Colonic mucosa (tissue), 4 donors: Measurements from ENCODE around the gene GRM7. TPM values are rescaled to one million over a fixed set of nuclear protein-coding genes. Genes with fewer than 3 reads are reported as not detected.
"Not testable (repeated sequence)": the region's sequence is repeated elsewhere in the genome, so short reads cannot be mapped to it uniquely, and the experiment has no call there.

ENCODE experiments used
- DNase-seq: peaks from one replicate; pipeline ENCODE4 v3.0.0-alpha.2; 2020
- H3K27ac ChIP-seq: fragments of 200-600 bp; one replicate; pipeline ENCODE4 v1.8.0; 2021
- H3K27me3 ChIP-seq: fragments of 200-600 bp; one replicate; pipeline ENCODE4 v1.8.0; 2021
- H3K36me3 ChIP-seq: fragments of 200-600 bp; one replicate; pipeline ENCODE4 v1.8.0; 2021
- H3K4me1 ChIP-seq: fragments of 200-600 bp; one replicate; pipeline ENCODE4 v1.8.0; 2021; ENCODE audit warnings: mild to moderate bottlenecking
- H3K4me3 ChIP-seq: fragments of 200-600 bp; one replicate; pipeline ENCODE4 v1.8.0; 2021
- H3K9ac ChIP-seq, 2 donors: one replicate each; pipeline ENCODE4 v1.7.0; 2013; ENCODE audit warnings: control low read depth in 2 of 2, low read depth in 2 of 2, low read length in 2 of 2
- H3K9me3 ChIP-seq: fragments of 200-600 bp; one replicate; pipeline ENCODE4 v1.8.0; 2021
- CTCF ChIP-seq: fragments of 200-600 bp; IDR thresholded peaks from one replicate; pipeline ENCODE4 v1.8.0; 2022; ENCODE audit warnings: antibody characterized with exemption, mild to moderate bottlenecking
- intact Hi-C: fragments of 100-400 bp; cut with DNase I; formaldehyde crosslinking; loops from one replicate; pipeline ENCODE4 v1.14.1; 2022
- total RNA-seq, 2 donors: library from RNA; stranded (reverse); fragmentation: NEBNext Ultra II Directional in 1 of 2; extraction: Animal tissue kit (Norgen Biotek cat#: 25700) in 1 of 2; gene quantifications; one replicate each; pipeline ENCODE4 v1.2.1, GENCODE V29; 2021
- donor health status: healthy.
- donor health status: DM: no; HTN: no; CAD: no.
- donor health status: DM: no; HTN: no; CAD: no.

The GRM7 gene
- total RNA-seq, 2 donors from 2014 or later, result 0.15 to 0.66 TPM

GRCh38 chr3:6921876-6922275 lies 61.0 kb downstream of the GRM7 start:
- TF ChIP-seq CTCF, result no peak
- no peaks in the 10 kb centered on the region for H3K9me3 ChIP-seq
- H3K4me3 ChIP-seq, result no peak overlapping the region
- no peaks in the 10 kb centered on the region for H3K4me1 ChIP-seq
- no peak overlapping the region for H3K9ac ChIP-seq
- no peaks in the 10 kb centered on the region for H3K27me3 ChIP-seq
- H3K27ac ChIP-seq, result no peak overlapping the region
- H3K36me3 ChIP-seq, result no peaks in the 10 kb centered on the region
- DNase-seq, result no peak
- intact Hi-C loops, result no loop called here

GRCh38 chr3:6928064-6928463 lies 67.1 kb downstream of the GRM7 start:
- H3K27ac ChIP-seq, result no peak overlapping the region
- H3K9me3 ChIP-seq, result no peaks in the 10 kb centered on the region
- no peaks in the 10 kb centered on the region for H3K36me3 ChIP-seq
- H3K9ac ChIP-seq, result no peak overlapping the region
- H3K27me3 ChIP-seq, result no peaks in the 10 kb centered on the region
- no peak for TF ChIP-seq CTCF
- intact Hi-C loops, result no loop called here
- H3K4me1 ChIP-seq, result no peaks in the 10 kb centered on the region
- DNase-seq, result no peak
- H3K4me3 ChIP-seq, result no peak overlapping the region

- no peak for TF ChIP-seq CTCF
- Histone ChIP-seq H3K27me3 (no peaks in the 10 kb centered on the region), H3K4me3 (no peak overlapping the region), H3K36me3 (no peaks in the 10 kb centered on the region), H3K27ac (no peak overlapping the region), H3K9ac (no peak overlapping the region), H3K4me1 (no peaks in the 10 kb centered on the region), H3K9me3 (no peaks in the 10 kb centered on the region)
- DNase-seq, result no peak
- intact Hi-C loops, result no loop called here
These were observed 69.0 kb downstream of the GRM7 start for GRCh38 chr3:6929918-6930317.

GRCh38 chr3:6935418-6935817 lies 74.5 kb downstream of the GRM7 start:
- H3K36me3 ChIP-seq, H3K9ac ChIP-seq, H3K27me3 ChIP-seq, H3K4me3 ChIP-seq, intact Hi-C loops, H3K4me1 ChIP-seq, DNase-seq, H3K27ac ChIP-seq, H3K9me3 ChIP-seq: not testable (repeated sequence)

GRCh38 chr3:6935970-6936369 lies 75.1 kb downstream of the GRM7 start:
- no peak for TF ChIP-seq CTCF
- intact Hi-C loops, result no loop called here

GRCh38 chr3:6962801-6963200 lies 101.9 kb downstream of the GRM7 start:
- no peaks in the 10 kb centered on the region for H3K9me3 ChIP-seq
- H3K9ac ChIP-seq, result no peak overlapping the region
- H3K27me3 ChIP-seq, result no peaks in the 10 kb centered on the region
- H3K4me3 ChIP-seq, result no peak overlapping the region
- H3K27ac ChIP-seq, result no peak overlapping the region
- no peaks in the 10 kb centered on the region for H3K36me3 ChIP-seq
- no peak for TF ChIP-seq CTCF
- intact Hi-C loops, result no loop called here
- H3K4me1 ChIP-seq, result no peaks in the 10 kb centered on the region
- DNase-seq, result no peak

More at GRCh38 chr3:6935970-6936369, 75.1 kb downstream of the GRM7 start:
- no peaks in the 10 kb centered on the region for H3K9me3 ChIP-seq
- no peak overlapping the region for H3K9ac ChIP-seq
- no peaks in the 10 kb centered on the region for H3K4me1 ChIP-seq
- H3K36me3 ChIP-seq, result no peaks in the 10 kb centered on the region
- DNase-seq, result no peak
- H3K4me3 ChIP-seq, result no peak overlapping the region
- H3K27me3 ChIP-seq, result no peaks in the 10 kb centered on the region
- no peak overlapping the region for H3K27ac ChIP-seq
